ENCODE results near the gene ACTN2.

DNA sequence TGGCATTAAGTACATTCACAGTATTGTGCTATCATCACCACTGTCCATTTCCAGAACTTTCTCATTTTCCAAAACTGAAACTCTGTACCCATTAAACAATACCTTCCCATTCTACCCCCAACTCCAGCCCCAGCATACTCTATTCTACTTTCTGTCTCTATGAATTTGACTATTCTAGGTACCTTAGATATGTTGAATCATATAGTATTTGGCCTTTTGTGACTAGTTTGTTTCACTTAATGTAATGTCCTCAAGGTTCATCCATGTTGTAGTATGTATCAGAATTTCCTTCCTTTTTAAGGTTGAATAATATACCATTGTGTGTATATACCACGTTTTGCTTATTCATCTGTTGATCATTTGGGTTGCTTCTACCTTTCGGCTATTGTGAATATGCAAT lies 120.3 kb downstream of the ACTN2 start:
- TF ChIP-seq POLR2A (IDR thresholded peaks at IDR 0.05) (no peak), EP300 (IDR thresholded peaks at IDR 0.05; ENCODE audit: low read depth) (no peak)
- TF ChIP-seq, protein P1, sequence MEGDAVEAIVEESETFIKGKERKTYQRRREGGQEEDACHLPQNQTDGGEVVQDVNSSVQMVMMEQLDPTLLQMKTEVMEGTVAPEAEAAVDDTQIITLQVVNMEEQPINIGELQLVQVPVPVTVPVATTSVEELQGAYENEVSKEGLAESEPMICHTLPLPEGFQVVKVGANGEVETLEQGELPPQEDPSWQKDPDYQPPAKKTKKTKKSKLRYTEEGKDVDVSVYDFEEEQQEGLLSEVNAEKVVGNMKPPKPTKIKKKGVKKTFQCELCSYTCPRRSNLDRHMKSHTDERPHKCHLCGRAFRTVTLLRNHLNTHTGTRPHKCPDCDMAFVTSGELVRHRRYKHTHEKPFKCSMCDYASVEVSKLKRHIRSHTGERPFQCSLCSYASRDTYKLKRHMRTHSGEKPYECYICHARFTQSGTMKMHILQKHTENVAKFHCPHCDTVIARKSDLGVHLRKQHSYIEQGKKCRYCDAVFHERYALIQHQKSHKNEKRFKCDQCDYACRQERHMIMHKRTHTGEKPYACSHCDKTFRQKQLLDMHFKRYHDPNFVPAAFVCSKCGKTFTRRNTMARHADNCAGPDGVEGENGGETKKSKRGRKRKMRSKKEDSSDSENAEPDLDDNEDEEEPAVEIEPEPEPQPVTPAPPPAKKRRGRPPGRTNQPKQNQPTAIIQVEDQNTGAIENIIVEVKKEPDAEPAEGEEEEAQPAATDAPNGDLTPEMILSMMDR (IDR thresholded peaks at IDR 0.05) = no peak
